Lung (tissue), 12 donors: ENCODE results near the gene INPP5E. TPM values are rescaled to one million over a fixed set of nuclear protein-coding genes. Genes with fewer than 3 reads are reported as not detected.

Source experiments
- ATAC-seq: fragments of 200-7000 bp; cut with Tn5 transposase; one replicate; pipeline ENCODE4 v1.9.1; 2020; ENCODE audit warnings: moderate number of reproducible peaks; ENCODE audit not compliant: insufficient read depth, low FRiP score
- DNase-seq, 3 donors: peaks; one replicate each; pipeline ENCODE4 v3.0.0-alpha.2; 2013 to 2017
- H3K27ac ChIP-seq, 2 donors: one replicate each; pipeline ENCODE4 v1.5.1; 2013; ENCODE audit warnings: mild to moderate bottlenecking in 2 of 2, moderate library complexity in 2 of 2, control low read depth in 1 of 2, inconsistent platforms in 1 of 2, low read depth in 1 of 2, low read length in 1 of 2
- H3K27me3 ChIP-seq, 3 donors: one replicate each; pipeline ENCODE4 v1.5.1; 2013; ENCODE audit warnings: low read length in 2 of 3; ENCODE audit not compliant: control insufficient read depth in 3 of 3, insufficient read depth in 3 of 3
- H3K36me3 ChIP-seq, 4 donors: one replicate each; pipeline ENCODE4 v1.5.1; 2013; ENCODE audit warnings: low read length in 4 of 4, mild to moderate bottlenecking in 1 of 4, moderate library complexity in 1 of 4; ENCODE audit not compliant: control insufficient read depth in 4 of 4, insufficient read depth in 4 of 4
- H3K4me1 ChIP-seq, 5 donors: one replicate each; pipeline ENCODE4 v1.5.1; 2013; ENCODE audit warnings: low read length in 5 of 5, mild to moderate bottlenecking in 2 of 5, moderate library complexity in 1 of 5; ENCODE audit not compliant: control insufficient read depth in 5 of 5, insufficient read depth in 5 of 5
- H3K4me3 ChIP-seq: one replicate; pipeline ENCODE4 v1.5.1; 2013; ENCODE audit warnings: mild to moderate bottlenecking, control low read depth, moderate library complexity
- H3K9ac ChIP-seq, 2 donors: one replicate each; pipeline ENCODE4 v1.5.1; 2013; ENCODE audit warnings: low read length in 2 of 2, control low read depth in 1 of 2; ENCODE audit not compliant: insufficient read depth in 1 of 2
- H3K9me3 ChIP-seq, 4 donors: one replicate each; pipeline ENCODE4 v1.5.1; 2013; ENCODE audit warnings: low read length in 3 of 4, mild to moderate bottlenecking in 1 of 4, moderate library complexity in 1 of 4; ENCODE audit not compliant: control insufficient read depth in 4 of 4, insufficient read depth in 3 of 4
- WGBS, 2 donors: extraction: QIAGEN DNeasy Blood & Tissue Kit; methylation state at CpG; one replicate each; pipeline ENCODE4 v1.1.7; 2013; 5-methylcytosine and 5-hydroxymethylcytosine counted together
- polyA plus RNA-seq, 2 donors: library from polyadenylated mRNA; stranded (reverse); fragments of 200-250 nt; gene quantifications; one replicate each; pipeline ENCODE4 v1.2.1, GENCODE V29; 2013
- total RNA-seq, 2 donors: library from RNA; depleted of rRNA in 1 of 2; stranded (reverse); fragments of >200 nt in 1 of 2; gene quantifications; one replicate each; pipeline ENCODE4 v1.2.1, GENCODE V29; 2014 to 2021
- TF ChIP-seq, protein P1 (sequence below): IDR thresholded peaks from 2 replicates; pipeline ENCODE4 v1.5.1; 2012; ENCODE audit warnings: mild to moderate bottlenecking; ENCODE audit errors: control extremely low read depth, extremely low read depth
- donor health status: control.
- donor health status: control.
- donor health status: Bipolar disorder and iron deficiency.
- donor health status: healthy.
- donor health status: DM: yes; HTN: yes; CAD: no.

INPP5E gene
- total and polyA plus RNA-seq, 4 donors, result 7.2 to 18.4 (median 8.6) TPM

DNA sequence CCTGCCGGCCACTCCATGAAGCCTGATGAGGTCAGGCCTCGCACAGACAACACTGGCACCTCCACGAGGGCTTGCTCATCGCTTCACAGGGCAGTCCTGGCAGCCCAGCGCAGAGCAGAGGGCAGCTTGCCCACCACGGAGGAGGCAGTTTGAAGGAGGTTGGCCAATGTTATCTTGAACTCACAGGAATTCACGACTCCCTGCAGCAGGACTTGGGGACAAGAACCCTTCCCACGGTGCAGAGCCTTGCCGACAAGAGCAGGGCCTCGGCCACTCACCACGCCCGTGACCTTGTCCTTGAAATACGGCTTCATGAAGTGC, 44.7 kb downstream of the INPP5E start:
- Histone ChIP-seq H3K4me3 (no peak overlapping the region), H3K27me3 (no peaks in the 10 kb centered on the region), H3K36me3 (peaks cover 5 to 58% (median 15%) of the 10 kb centered on the region in 4 donors), H3K4me1 (peaks cover 0 to 11% (median 6%) of the 10 kb centered on the region in 5 donors), H3K27ac (no peak overlapping the region), H3K9ac (no peak overlapping the region), H3K9me3 (no peaks in the 10 kb centered on the region)
- ATAC-seq, result no peak
- 94% methylated on average over 13 of the region's 13 CpGs for WGBS, 2 donors
- DNase-seq, result no peak
- TF ChIP-seq, protein P1, sequence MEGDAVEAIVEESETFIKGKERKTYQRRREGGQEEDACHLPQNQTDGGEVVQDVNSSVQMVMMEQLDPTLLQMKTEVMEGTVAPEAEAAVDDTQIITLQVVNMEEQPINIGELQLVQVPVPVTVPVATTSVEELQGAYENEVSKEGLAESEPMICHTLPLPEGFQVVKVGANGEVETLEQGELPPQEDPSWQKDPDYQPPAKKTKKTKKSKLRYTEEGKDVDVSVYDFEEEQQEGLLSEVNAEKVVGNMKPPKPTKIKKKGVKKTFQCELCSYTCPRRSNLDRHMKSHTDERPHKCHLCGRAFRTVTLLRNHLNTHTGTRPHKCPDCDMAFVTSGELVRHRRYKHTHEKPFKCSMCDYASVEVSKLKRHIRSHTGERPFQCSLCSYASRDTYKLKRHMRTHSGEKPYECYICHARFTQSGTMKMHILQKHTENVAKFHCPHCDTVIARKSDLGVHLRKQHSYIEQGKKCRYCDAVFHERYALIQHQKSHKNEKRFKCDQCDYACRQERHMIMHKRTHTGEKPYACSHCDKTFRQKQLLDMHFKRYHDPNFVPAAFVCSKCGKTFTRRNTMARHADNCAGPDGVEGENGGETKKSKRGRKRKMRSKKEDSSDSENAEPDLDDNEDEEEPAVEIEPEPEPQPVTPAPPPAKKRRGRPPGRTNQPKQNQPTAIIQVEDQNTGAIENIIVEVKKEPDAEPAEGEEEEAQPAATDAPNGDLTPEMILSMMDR, result no peak

DNA sequence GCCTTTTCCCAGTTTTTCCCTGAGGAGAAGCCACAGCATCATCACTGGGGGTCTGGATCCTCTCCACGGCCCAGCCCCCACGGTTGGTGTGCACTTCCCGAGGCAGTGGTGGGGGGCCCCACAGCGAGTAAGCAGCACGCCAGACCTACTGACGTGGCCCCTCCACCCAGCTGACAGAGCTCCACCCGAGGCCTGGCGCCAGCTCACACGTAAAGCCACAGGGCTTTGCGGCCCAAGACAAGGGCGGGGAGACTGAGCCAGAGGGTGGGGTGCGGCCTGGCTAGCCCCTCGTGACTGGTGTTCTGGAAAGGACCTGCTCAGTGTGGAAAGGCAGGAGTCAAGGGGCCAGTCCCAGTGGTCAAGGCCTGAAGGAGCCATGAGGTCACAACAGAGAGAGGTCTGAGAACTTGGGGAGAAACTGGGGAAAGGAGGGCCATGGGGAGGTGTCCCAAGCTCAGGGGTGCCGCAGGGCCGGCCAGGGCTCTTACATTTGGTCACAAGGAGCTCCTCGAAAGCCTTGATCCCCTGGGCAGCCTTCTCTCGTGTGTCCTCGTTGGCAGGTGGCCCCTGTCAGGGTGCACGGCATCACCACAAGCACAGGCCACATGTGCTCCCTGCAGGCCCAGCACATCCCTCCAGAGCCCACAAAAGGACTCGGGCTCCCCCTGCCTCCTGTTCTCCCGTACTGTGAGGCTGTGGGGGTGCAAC, 45.2 kb downstream of the INPP5E start:
- TF ChIP-seq, protein P1, result no peak
- no peak for ATAC-seq
- H3K9me3 ChIP-seq, result no peaks in the 10 kb centered on the region
- H3K4me3 ChIP-seq, result no peak overlapping the region
- no peak overlapping the region for H3K9ac ChIP-seq
- H3K27me3 ChIP-seq, result no peaks in the 10 kb centered on the region
- peaks cover 5 to 63% (median 15%) of the 10 kb centered on the region in 4 donors for H3K36me3 ChIP-seq
- no peak overlapping the region for H3K27ac ChIP-seq
- peaks cover 0 to 11% (median 6%) of the 10 kb centered on the region in 5 donors for H3K4me1 ChIP-seq
- DNase-seq, result no peak
- 95 to 98% methylated on average over 18 to 21 of the region's 21 CpGs for WGBS, 2 donors

DNA sequence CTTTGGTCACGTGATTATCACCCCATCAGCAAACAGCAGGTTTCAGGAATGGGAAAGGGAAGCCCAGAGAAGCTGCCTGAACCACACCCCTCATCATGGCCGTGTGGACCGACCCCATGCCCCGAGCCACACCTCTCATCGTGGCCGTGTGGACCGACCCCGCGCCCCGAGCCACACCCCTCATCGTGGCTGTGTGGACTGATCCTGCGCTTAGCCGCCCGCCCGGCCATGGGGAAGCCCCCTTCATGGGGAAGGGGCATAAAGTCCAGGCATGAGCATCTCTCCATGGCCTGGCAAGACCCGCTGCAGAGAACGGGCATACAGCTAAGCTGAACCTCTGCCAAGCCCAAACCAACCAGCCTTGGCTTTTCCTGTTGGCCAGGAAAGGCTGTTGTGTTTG, 46.1 kb downstream of the INPP5E start:
- peaks cover 5 to 68% (median 15%) of the 10 kb centered on the region in 4 donors for H3K36me3 ChIP-seq
- H3K4me1 ChIP-seq, result peaks cover 0 to 2% (median 0%) of the 10 kb centered on the region in 5 donors
- ATAC-seq (no peak), DNase-seq (no peak)
- H3K27me3 ChIP-seq, result no peaks in the 10 kb centered on the region
- no peak overlapping the region for H3K27ac ChIP-seq
- no peak overlapping the region for H3K4me3 ChIP-seq
- H3K9ac ChIP-seq, result no peak overlapping the region
- WGBS, 2 donors, result 90 to 98% methylated on average over 17 of the region's 17 CpGs
- no peaks in the 10 kb centered on the region for H3K9me3 ChIP-seq
- TF ChIP-seq, protein P1, result no peak
